RWPE2 (cell line): ENCODE results near the gene ARHGEF10L.

Source experiments
- ATAC-seq: fragments of 200-7000 bp; cut with Tn5 transposase; 3 replicates; pipeline ENCODE4 v1.9.1; 2021; ENCODE audit warnings: low read depth
- DNase-seq: peaks from one replicate; pipeline ENCODE4 v3.0.0-alpha.2; 2020; ENCODE audit warnings: low spot score
- H3K27ac ChIP-seq: fragments of 450-650 bp; 2 replicates; pipeline ENCODE4 v1.5.1; 2017; ENCODE audit warnings: mild to moderate bottlenecking; ENCODE audit not compliant: poor library complexity, severe bottlenecking
- H3K27me3 ChIP-seq: fragments of 250-450 bp; sonication (Bioruptor Pico); 2 replicates; pipeline ENCODE4 v1.5.1; 2021; ENCODE audit warnings: mild to moderate bottlenecking, moderate library complexity; ENCODE audit not compliant: insufficient read depth, poor library complexity, severe bottlenecking
- H3K36me3 ChIP-seq: fragments of 250-450 bp; sonication (Bioruptor Pico); 2 replicates; pipeline ENCODE4 v1.5.1; 2020; ENCODE audit warnings: low read depth, mild to moderate bottlenecking, moderate library complexity
- H3K4me1 ChIP-seq: fragments of 250-450 bp; sonication (Bioruptor Pico); 2 replicates; pipeline ENCODE4 v1.5.1; 2021; ENCODE audit warnings: mild to moderate bottlenecking, moderate library complexity; ENCODE audit not compliant: insufficient read depth, poor library complexity, severe bottlenecking
- H3K4me3 ChIP-seq: fragments of 250-450 bp; sonication (Bioruptor Pico); 2 replicates; pipeline ENCODE4 v1.5.1; 2021; ENCODE audit warnings: mild to moderate bottlenecking, moderate library complexity; ENCODE audit not compliant: severe bottlenecking
- H3K9me3 ChIP-seq: fragments of 250-450 bp; sonication (Bioruptor Pico); 2 replicates; pipeline ENCODE4 v1.5.1; 2021; ENCODE audit warnings: mild to moderate bottlenecking, moderate library complexity; ENCODE audit not compliant: severe bottlenecking
- CTCF ChIP-seq: fragments of 450-650 bp; IDR thresholded peaks from one replicate; pipeline ENCODE4 v1.5.1; 2017; ENCODE audit warnings: mild to moderate bottlenecking, moderate library complexity; ENCODE audit not compliant: poor library complexity, severe bottlenecking

Gene ARHGEF10L

DNA sequence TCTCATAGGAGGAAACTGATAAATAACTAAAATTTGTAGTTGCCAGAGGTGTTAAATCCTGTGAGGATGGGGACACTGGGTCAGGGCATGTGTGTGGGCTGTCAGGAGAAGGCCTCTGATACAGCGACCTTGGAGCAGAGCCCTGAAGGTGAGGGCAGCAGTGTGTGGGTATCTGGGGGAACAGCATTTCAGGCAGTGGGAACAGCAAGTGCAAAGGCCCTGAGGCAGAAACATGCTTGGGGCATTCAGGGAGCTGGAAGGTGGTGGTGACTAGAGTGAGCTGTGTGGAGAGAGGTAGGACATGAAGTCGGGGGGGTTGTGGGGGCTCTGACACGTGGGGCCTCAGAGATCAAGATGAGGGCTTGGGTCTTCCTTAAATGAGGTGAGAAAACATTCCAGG lies 30.7 kb downstream of the ARHGEF10L start:
- H3K4me3 ChIP-seq: no peak overlapping the region
- no peaks in the 10 kb centered on the region for H3K36me3 ChIP-seq
- peaks cover 12% of the 10 kb centered on the region for H3K4me1 ChIP-seq
- no peak for TF ChIP-seq CTCF
- H3K27me3 ChIP-seq: no peaks in the 10 kb centered on the region
- H3K27ac ChIP-seq: peak overlapping the region; percentile 25
- DNase-seq: no peak
- no peaks in the 10 kb centered on the region for H3K9me3 ChIP-seq
- no peak for ATAC-seq

- H3K4me1 ChIP-seq: peaks cover 12% of the 10 kb centered on the region
- TF ChIP-seq CTCF: peak; percentile 30
- no peaks in the 10 kb centered on the region for H3K27me3 ChIP-seq
- H3K4me3 ChIP-seq: no peak overlapping the region
- no peaks in the 10 kb centered on the region for H3K36me3 ChIP-seq
- no peaks in the 10 kb centered on the region for H3K9me3 ChIP-seq
- no peak overlapping the region for H3K27ac ChIP-seq
- no peak for DNase-seq
- ATAC-seq: no peak; the same call in 2 of the 3 replicates
Observed at GRCh38 chr1:17572264-17572985, 32.9 kb downstream of the ARHGEF10L start.

DNA sequence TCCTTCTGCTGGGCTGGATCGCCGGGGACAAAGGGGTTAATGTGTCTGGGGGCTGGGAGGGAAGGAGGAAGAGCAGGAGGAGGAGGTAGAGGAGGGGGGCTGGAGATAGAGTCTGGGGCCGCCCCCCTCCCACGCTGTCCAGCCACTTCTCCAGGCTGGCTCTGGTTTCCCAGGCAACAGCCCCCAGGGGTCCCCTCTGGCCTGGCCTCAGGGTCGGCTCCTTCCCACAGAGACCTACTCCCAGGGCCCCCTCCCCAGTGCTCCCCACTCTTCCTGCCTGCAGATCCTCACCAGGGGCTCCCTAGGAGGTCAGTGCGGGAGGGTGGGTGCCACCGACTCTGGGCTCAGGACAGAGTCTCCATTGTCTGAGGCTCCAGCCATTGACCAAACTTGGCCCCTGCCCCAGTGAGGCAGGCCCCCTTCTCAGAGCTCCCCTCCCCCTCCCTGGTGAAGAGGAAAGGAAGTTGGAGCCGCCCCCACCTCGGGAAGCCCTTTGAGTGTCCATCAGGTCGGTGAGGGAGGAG lies 34.1 kb downstream of the ARHGEF10L start:
- no peak for TF ChIP-seq CTCF
- Histone ChIP-seq H3K36me3 (no peaks in the 10 kb centered on the region), H3K27ac (no peak overlapping the region), H3K27me3 (no peaks in the 10 kb centered on the region), H3K9me3 (no peaks in the 10 kb centered on the region), H3K4me1 (peaks cover 12% of the 10 kb centered on the region), H3K4me3 (no peak overlapping the region)
- ATAC-seq (no peak), DNase-seq (no peak)

DNA sequence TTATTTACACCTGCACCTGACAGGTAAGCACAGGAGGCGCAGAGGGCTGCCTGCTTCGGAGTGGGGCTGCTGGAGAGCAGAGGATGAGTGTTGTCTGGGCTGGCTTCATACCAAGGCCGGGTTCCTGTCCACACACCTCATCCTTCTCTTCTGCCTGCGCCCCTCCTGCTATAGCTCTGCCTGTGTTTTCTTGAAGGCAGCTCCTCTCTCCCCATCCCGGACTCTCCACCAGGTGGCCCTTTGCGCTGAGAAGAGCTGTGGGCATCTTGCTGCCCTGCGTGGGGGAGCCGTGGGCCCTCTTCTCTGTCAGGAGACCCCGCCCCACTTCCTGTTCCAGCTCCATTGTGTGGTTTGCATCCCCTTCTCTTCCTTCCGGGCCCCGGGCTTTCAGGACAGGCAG lies 35.0 kb downstream of the ARHGEF10L start:
- Histone ChIP-seq H3K36me3 (no peaks in the 10 kb centered on the region), H3K4me1 (peaks cover 7% of the 10 kb centered on the region), H3K27me3 (no peaks in the 10 kb centered on the region), H3K4me3 (no peak overlapping the region), H3K9me3 (no peaks in the 10 kb centered on the region), H3K27ac (no peak overlapping the region)
- TF ChIP-seq CTCF: no peak
- ATAC-seq (peak; percentile 22; the same call in 2 of the 3 replicates), DNase-seq (no peak)

GRCh38 chr1:17575797-17576518 lies 36.5 kb downstream of the ARHGEF10L start:
- H3K9me3 ChIP-seq: no peaks in the 10 kb centered on the region
- DNase-seq (no peak), ATAC-seq (no peak)
- H3K27ac ChIP-seq: no peak overlapping the region
- no peaks in the 10 kb centered on the region for H3K4me1 ChIP-seq
- H3K4me3 ChIP-seq: no peak overlapping the region
- no peaks in the 10 kb centered on the region for H3K27me3 ChIP-seq
- no peaks in the 10 kb centered on the region for H3K36me3 ChIP-seq
- TF ChIP-seq CTCF: no peak
